GM12878 (cell line): ENCODE measurements around the gene HOXC9. TPM values are rescaled to one million over a fixed set of nuclear protein-coding genes. Genes with fewer than 3 reads are reported as not detected.

Experiments used
- ATAC-seq: fragments of 200-7000 bp; cut with Tn5 transposase; 3 replicates; pipeline ENCODE4 v1.9.1; 2020; ENCODE audit warnings: mild to moderate bottlenecking, moderate library complexity
- BruUV-seq: library from RNA; stranded (reverse); fragments of 400-500 nt; replicated peaks from 2 replicates; lab custom pipeline; 2021; lab: Mats Ljungman, UMichigan
- CTCF ChIA-PET: fragments of 300-600 bp; sonication (Branson Sonifier 250); formaldehyde crosslinking; extraction: SDS; loops from one replicate; lab custom pipeline; 2021; ENCODE audit warnings: inconsistent platforms; lab: Yijun Ruan, JAX
- POLR2A ChIA-PET: fragments of 350-600 bp; formaldehyde crosslinking; extraction: SDS; loops from one replicate; lab custom pipeline; 2021; ENCODE audit warnings: inconsistent platforms; lab: Charles Lee
- RAD21 ChIA-PET: fragments of 300-600 bp; sonication (Branson Sonifier 250); formaldehyde crosslinking; loops from one replicate; lab custom pipeline; 2023; ENCODE audit warnings: antibody characterized with exemption; ENCODE audit not compliant: unreplicated experiment; lab: Charles Lee
- SMC1A ChIA-PET: fragments of 300-600 bp; sonication (Branson Sonifier 250); formaldehyde crosslinking; loops from one replicate; lab custom pipeline; 2023; ENCODE audit not compliant: unreplicated experiment, uncharacterized antibody; lab: Charles Lee
- DNase-seq: peaks from one replicate; pipeline ENCODE4 v3.0.0-alpha.2; 2011; ENCODE audit warnings: low read depth, low spot score
- FAIRE-seq: peaks from 3 replicates; lab custom pipeline; 2011; peaks lifted over from hg19 to GRCh38; lab: Jason Lieb, UNC
- H2AFZ ChIP-seq: 2 replicates; pipeline ENCODE4 v1.6.0; 2011; ENCODE audit warnings: low read depth, low read length, control low read depth; ENCODE audit not compliant: control insufficient read depth
- H3K27ac ChIP-seq: 2 replicates; pipeline ENCODE4 v1.5.1; 2011; ENCODE audit warnings: control low read depth; ENCODE audit not compliant: control insufficient read depth, insufficient read depth
- H3K27me3 ChIP-seq, 2 experiments: replicated peaks in 1 of 2; 2 replicates each; pipeline versions ENCODE4 v1.6.0 to v1.6.1; 2011; ENCODE audit warnings: low read length in 1 of 2; ENCODE audit not compliant: control insufficient read depth in 2 of 2, insufficient read depth in 2 of 2
- H3K36me3 ChIP-seq, 2 experiments: 2 replicates each; pipeline ENCODE4 v1.5.1; 2011; ENCODE audit warnings: low read length in 1 of 2; ENCODE audit not compliant: control insufficient read depth in 2 of 2, insufficient read depth in 2 of 2
- H3K4me1 ChIP-seq: 2 replicates; pipeline ENCODE4 v1.6.1; 2011; ENCODE audit warnings: mild to moderate bottlenecking, low read length, moderate library complexity, mixed read lengths; ENCODE audit not compliant: control insufficient read depth, insufficient read depth
- H3K4me2 ChIP-seq: 2 replicates; pipeline ENCODE4 v1.6.0; 2011; ENCODE audit warnings: control low read depth; ENCODE audit not compliant: control insufficient read depth, insufficient read depth
- H3K4me3 ChIP-seq: fragments of 200-600 bp; sonication (generic); 2 replicates; pipeline ENCODE4 v1.5.1; 2016
- H3K79me2 ChIP-seq: 2 replicates; pipeline ENCODE4 v1.6.0; 2011; ENCODE audit warnings: low read length; ENCODE audit not compliant: control insufficient read depth, insufficient read depth
- H3K9ac ChIP-seq: 2 replicates; pipeline ENCODE4 v1.8.0; 2011; ENCODE audit warnings: low read length, control low read depth, mixed read lengths; ENCODE audit not compliant: control insufficient read depth, insufficient read depth
- H3K9me3 ChIP-seq: replicated peaks from 3 replicates; pipeline ENCODE4 v1.5.1; 2011; ENCODE audit warnings: mild to moderate bottlenecking, low read length; ENCODE audit not compliant: control insufficient read depth, insufficient read depth
- H4K20me1 ChIP-seq: 2 replicates; pipeline ENCODE4 v1.6.0; 2011; ENCODE audit not compliant: control insufficient read depth, insufficient read depth
- ATF2 ChIP-seq: IDR thresholded peaks from 2 replicates; pipeline ENCODE4 v1.6.1; 2012; ENCODE audit warnings: low read length, inconsistent platforms
- CREM ChIP-seq: IDR thresholded peaks from 2 replicates; pipeline ENCODE4 v1.6.1; 2014; ENCODE audit warnings: antibody characterized with exemption, low read depth
- DPF2 ChIP-seq: fragments of 450-650 bp; IDR thresholded peaks from 2 replicates; pipeline ENCODE4 v1.6.1; 2017; ENCODE audit warnings: mild to moderate bottlenecking
- GABPA ChIP-seq: IDR thresholded peaks from 2 replicates; pipeline ENCODE4 v1.6.1; 2014; ENCODE audit warnings: antibody characterized with exemption, low read depth, mild to moderate bottlenecking, inconsistent platforms
- HCFC1 ChIP-seq: fragments of 150-350 bp; IDR thresholded peaks from 2 replicates; pipeline ENCODE4 v1.6.1; 2014; ENCODE audit warnings: low read length
- KLF5 ChIP-seq: fragments of 450-650 bp; IDR thresholded peaks from 2 replicates; pipeline ENCODE4 v1.6.1; 2014; ENCODE audit warnings: mild to moderate bottlenecking; ENCODE audit not compliant: partially characterized antibody
- NRF1 ChIP-seq: conservative IDR thresholded peaks from 2 replicates; pipeline ENCODE4 v1.6.1; 2011; ENCODE audit warnings: mild to moderate bottlenecking, low read depth, low read length, improper control_type of control experiment
- PAX8 ChIP-seq: fragments of 450-650 bp; IDR thresholded peaks from 2 replicates; pipeline ENCODE4 v1.6.1; 2017; ENCODE audit warnings: mild to moderate bottlenecking, moderate library complexity
- RFX5 ChIP-seq: IDR thresholded peaks from 2 replicates; pipeline ENCODE4 v1.6.1; 2011; ENCODE audit warnings: low read depth, low read length, improper control_type of control experiment
- SKIL ChIP-seq: fragments of 450-650 bp; IDR thresholded peaks from 2 replicates; pipeline ENCODE4 v1.6.1; 2017; ENCODE audit warnings: mild to moderate bottlenecking, low read depth, inconsistent platforms; ENCODE audit not compliant: poor library complexity, severe bottlenecking
- SMARCA5 ChIP-seq: fragments of 450-650 bp; IDR thresholded peaks from 2 replicates; pipeline ENCODE4 v1.6.1; 2017; ENCODE audit warnings: mild to moderate bottlenecking
- ZNF217 ChIP-seq: fragments of 450-650 bp; IDR thresholded peaks from 2 replicates; pipeline ENCODE4 v1.6.1; 2017; ENCODE audit warnings: antibody characterized with exemption, mild to moderate bottlenecking
- ZNF622 ChIP-seq: fragments of 450-650 bp; IDR thresholded peaks from 2 replicates; pipeline ENCODE4 v1.6.1; 2017; ENCODE audit warnings: mild to moderate bottlenecking, inconsistent platforms
- WGBS: methylation state at CpG from one replicate; pipeline ENCODE4 v1.1.6; 2016; ENCODE audit warnings: low lambda C conversion rate; ENCODE audit not compliant: insufficient replicate concordance, insufficient coverage; ENCODE audit errors: missing lambda C conversion rate; 5-methylcytosine and 5-hydroxymethylcytosine counted together
- in situ Hi-C: fragments of 300-500 bp; cut with MboI; formaldehyde crosslinking; loops from 9 replicates; pipeline ENCODE4 v1.14.3; 2018; ENCODE audit warnings: mixed read lengths
- intact Hi-C: fragments of 100-400 bp; cut with micrococcal nuclease; formaldehyde crosslinking; loops from one replicate; pipeline ENCODE4 v1.14.2; 2022; ENCODE audit not compliant: unreplicated experiment
- polyA plus RNA-seq, 11 experiments: library from polyadenylated mRNA; depleted of rRNA in 4 of 11; unstranded in 6 of 11; stranded (reverse) in 5 of 11; fragments of >200 nt; fragmentation: Nextera tagmentation in 4 of 11; fragmentation: Illumina TruSeq in 1 of 11; extraction: Ambion mirVana in 4 of 11; extraction: Trizol in 1 of 11; gene quantifications; 1 replicate in 1 of 11; 2 replicates in 10 of 11; pipeline versions ENCODE4 v1.2.1 to v1.2.3, GENCODE V29; 2011 to 2016; ENCODE audit warnings: inconsistent platforms in 2 of 11, missing spikeins in 2 of 11, low read depth in 1 of 11
- total RNA-seq, 4 experiments: library from RNA; depleted of rRNA in 3 of 4; stranded (reverse); fragments of >200 nt in 3 of 4; fragmentation: Illumina TruSeq in 1 of 4; extraction: Trizol in 1 of 4; gene quantifications; 2 replicates each; pipeline versions ENCODE4 v1.2.1 to v1.2.3, GENCODE V29; 2013 to 2021

The HOXC9 gene
- total and polyA plus RNA-seq, 10 of the 15 experiments (the other 5 are each of a cell fraction or from before 2014, with no cell fraction given): not detected

- SMC1A ChIA-PET: interaction anchor here (0.7 kb wide), 1 partner anchor 22 kb away, joined by 3 read pairs; no protein-coding TSS in a partner anchor
- 73% methylated on average over 3 of the region's 3 CpGs for WGBS
- CTCF ChIA-PET: no interaction called here
- H3K4me1 ChIP-seq: peaks cover 22% of the 10 kb centered on the region
- no peak for ATAC-seq
- POLR2A ChIA-PET: no interaction called here
- no peaks in the 10 kb centered on the region for H3K9me3 ChIP-seq
- no peak overlapping the region for H2AFZ ChIP-seq
- DNase-seq: no peak
- peaks cover 4 to 6% of the 10 kb centered on the region in 2 experiments; a peak in 3 of 4 replicates for H3K27me3 ChIP-seq
- intact Hi-C loops (no loop called here), in situ Hi-C loops (no loop called here)
- RAD21 ChIA-PET: interaction anchor here (0.8 kb wide), 1 partner anchor 13 kb away, joined by 3 read pairs; no protein-coding TSS in a partner anchor
- no TSS peak for BruUV-seq
- no peak for FAIRE-seq
- no peak overlapping the region for H3K9ac ChIP-seq
- H3K27ac ChIP-seq: no peak overlapping the region
- no peak overlapping the region for H3K4me2 ChIP-seq
- no peaks in the 10 kb centered on the region for H3K36me3 ChIP-seq
- no peak overlapping the region for H3K4me3 ChIP-seq
- H3K79me2 ChIP-seq: peaks cover 1% of the 10 kb centered on the region; the same call in 1 of the 2 replicates
- no peak for TF ChIP-seq ZNF217
- TF ChIP-seq ZNF622: no peak
- no peak for TF ChIP-seq NRF1
- no peak for TF ChIP-seq SKIL
- no peak for TF ChIP-seq KLF5
- no peak for TF ChIP-seq CREM
- no peak for TF ChIP-seq PAX8
- no peak for TF ChIP-seq RFX5
- TF ChIP-seq SMARCA5: no peak
- TF ChIP-seq GABPA: no peak
- TF ChIP-seq ATF2: no peak
- no peak for TF ChIP-seq HCFC1
- no peak for TF ChIP-seq DPF2
- no peaks in the 10 kb centered on the region for H4K20me1 ChIP-seq
Observed at GRCh38 chr12:54048406-54049093, 48.6 kb downstream of the HOXC9 start.
